Right lobe of liver (tissue), 6 donors: ENCODE data around the gene JCAD. TPM values are rescaled to one million over a fixed set of nuclear protein-coding genes. Genes with fewer than 3 reads are reported as not detected.

ENCODE experiments used
- ATAC-seq, 4 donors: fragments of 200-7000 bp; cut with Tn5 transposase; one replicate each; pipeline ENCODE4 v1.9.1; 2020; ENCODE audit warnings: mild to moderate bottlenecking in 4 of 4, moderate library complexity in 4 of 4
- DNase-seq, 3 donors: peaks; one replicate each; pipeline ENCODE4 v3.0.0-alpha.2; 2020
- H3K27ac ChIP-seq, 3 donors: fragments of 200-600 bp; one replicate each; pipeline ENCODE4 v1.8.0; 2022
- H3K27me3 ChIP-seq, 2 donors: fragments of 200-600 bp; one replicate each; pipeline ENCODE4 v1.8.0; 2022
- H3K36me3 ChIP-seq, 4 donors: fragments of 200-600 bp; sonication (generic) in 1 of 4; one replicate each; pipeline versions ENCODE4 v1.5.1 to v1.8.0; 2017 to 2022; ENCODE audit warnings: control low read depth in 1 of 4
- H3K4me1 ChIP-seq, 4 donors: fragments of 200-600 bp; sonication (generic) in 1 of 4; one replicate each; pipeline versions ENCODE4 v1.5.1 to v1.8.0; 2017 to 2022; ENCODE audit warnings: control low read depth in 1 of 4
- H3K4me3 ChIP-seq, 3 donors: fragments of 200-600 bp; one replicate each; pipeline ENCODE4 v1.8.0; 2022
- H3K9me3 ChIP-seq, 4 donors: fragments of 200-600 bp; sonication (generic) in 1 of 4; one replicate each; pipeline versions ENCODE4 v1.5.1 to v1.8.0; 2017 to 2022; ENCODE audit warnings: control low read depth in 1 of 4
- POLR2A ChIP-seq: fragments of 450-650 bp; IDR thresholded peaks from one replicate; pipeline ENCODE4 v1.6.1; 2017; ENCODE audit warnings: antibody characterized with exemption, mild to moderate bottlenecking
- WGBS: methylation state at CpG from one replicate; pipeline ENCODE4 v1.1.6; 2018; ENCODE audit warnings: low coverage, low lambda C conversion rate; ENCODE audit not compliant: insufficient coverage; ENCODE audit errors: missing lambda C conversion rate; 5-methylcytosine and 5-hydroxymethylcytosine counted together
- intact Hi-C, 2 donors: fragments of 100-400 bp; cut with DNase I; formaldehyde crosslinking; loops; one replicate each; pipeline versions ENCODE4 v1.11.2 to v1.14.1; 2022
- total RNA-seq, 6 experiments: library from RNA; depleted of rRNA in 2 of 6; stranded (reverse); fragments of >200 nt in 2 of 6; fragmentation: NEBNext Ultra II Directional in 3 of 6; extraction: Animal tissue kit (Norgen Biotek cat#: 25700) in 3 of 6; gene quantifications; one replicate each; pipeline versions ENCODE4 v1.1.0 to v1.2.4, GENCODE V29; 2016 to 2023
- TF ChIP-seq, protein P1 (sequence below), 4 donors: fragments of 200-600 bp in 3 of 4; fragments of 450-650 bp in 1 of 4; IDR thresholded peaks; one replicate each; pipeline versions ENCODE4 v1.5.1 to v1.8.0; 2016 to 2022; ENCODE audit warnings: antibody characterized with exemption in 4 of 4, mild to moderate bottlenecking in 2 of 4
- donor health status: DM: no; HTN: yes; CAD: no.
- donor health status: DM: no; HTN: no; CAD: no.
- donor health status: DM: no; HTN: no; CAD: no.
- donor health status: DM: no; HTN: yes; CAD: no.
- donor health status: DM: no; HTN: yes; CAD: no.

JCAD gene
- total RNA-seq, 6 experiments from 2014 or later, result 1.4 to 3.7 (median 2.0) TPM

DNA sequence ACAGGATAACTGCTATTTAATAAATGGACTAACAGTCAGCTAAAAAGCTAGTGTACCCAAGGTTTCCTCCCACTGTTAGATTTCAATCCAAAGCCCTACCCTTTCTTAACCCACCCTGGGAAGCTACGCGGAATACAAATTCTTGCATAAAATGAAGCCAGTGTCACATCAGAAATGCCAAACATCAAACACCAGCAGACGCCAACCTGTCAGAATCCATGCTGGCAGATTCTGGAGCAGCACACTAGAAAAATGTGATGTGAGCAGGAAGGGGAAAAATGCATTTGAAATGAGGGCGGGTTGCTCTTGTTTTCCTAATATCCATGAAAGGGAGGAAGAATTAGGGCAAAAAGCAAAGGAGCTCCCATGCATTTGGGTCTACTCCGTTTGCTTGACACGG, 16.1 kb upstream of the JCAD start:
- H3K4me3 ChIP-seq, result no peak overlapping the region
- 95% methylated on average over 4 of the region's 6 CpGs for WGBS
- H3K36me3 ChIP-seq, result no peaks in the 10 kb centered on the region
- H3K4me1 ChIP-seq, result no peaks in the 10 kb centered on the region
- no peaks in the 10 kb centered on the region for H3K27me3 ChIP-seq
- H3K27ac ChIP-seq, result no peak overlapping the region
- no peaks in the 10 kb centered on the region for H3K9me3 ChIP-seq
- ATAC-seq, result no peak
- intact Hi-C loops, result no loop called here
- no peak for DNase-seq
- TF ChIP-seq, protein P1, sequence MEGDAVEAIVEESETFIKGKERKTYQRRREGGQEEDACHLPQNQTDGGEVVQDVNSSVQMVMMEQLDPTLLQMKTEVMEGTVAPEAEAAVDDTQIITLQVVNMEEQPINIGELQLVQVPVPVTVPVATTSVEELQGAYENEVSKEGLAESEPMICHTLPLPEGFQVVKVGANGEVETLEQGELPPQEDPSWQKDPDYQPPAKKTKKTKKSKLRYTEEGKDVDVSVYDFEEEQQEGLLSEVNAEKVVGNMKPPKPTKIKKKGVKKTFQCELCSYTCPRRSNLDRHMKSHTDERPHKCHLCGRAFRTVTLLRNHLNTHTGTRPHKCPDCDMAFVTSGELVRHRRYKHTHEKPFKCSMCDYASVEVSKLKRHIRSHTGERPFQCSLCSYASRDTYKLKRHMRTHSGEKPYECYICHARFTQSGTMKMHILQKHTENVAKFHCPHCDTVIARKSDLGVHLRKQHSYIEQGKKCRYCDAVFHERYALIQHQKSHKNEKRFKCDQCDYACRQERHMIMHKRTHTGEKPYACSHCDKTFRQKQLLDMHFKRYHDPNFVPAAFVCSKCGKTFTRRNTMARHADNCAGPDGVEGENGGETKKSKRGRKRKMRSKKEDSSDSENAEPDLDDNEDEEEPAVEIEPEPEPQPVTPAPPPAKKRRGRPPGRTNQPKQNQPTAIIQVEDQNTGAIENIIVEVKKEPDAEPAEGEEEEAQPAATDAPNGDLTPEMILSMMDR (IDR thresholded peaks at IDR 0.05), result no peak
- no peak for TF ChIP-seq POLR2A

DNA sequence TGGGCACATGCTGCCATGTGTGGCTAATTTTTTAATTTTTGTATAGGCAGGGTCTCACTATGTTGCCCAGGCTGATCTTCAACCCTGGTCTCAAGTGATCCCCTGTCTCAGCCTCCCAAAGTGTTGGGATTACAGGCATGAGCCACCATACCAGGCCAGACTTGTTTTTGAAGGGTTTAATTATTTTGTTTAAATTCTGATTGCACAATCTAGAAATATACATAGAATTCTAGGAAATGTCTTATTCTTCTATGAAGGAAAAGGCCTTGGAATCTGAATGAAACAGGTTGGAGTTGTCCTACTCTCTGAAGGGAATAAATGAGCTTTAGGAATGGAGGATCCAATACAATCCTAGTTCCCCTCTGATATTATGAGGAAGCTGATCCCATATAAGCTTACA, 15.5 kb upstream of the JCAD start:
- ATAC-seq, result no peak
- intact Hi-C loops, result no loop called here
- H3K36me3 ChIP-seq, result no peaks in the 10 kb centered on the region

DNA sequence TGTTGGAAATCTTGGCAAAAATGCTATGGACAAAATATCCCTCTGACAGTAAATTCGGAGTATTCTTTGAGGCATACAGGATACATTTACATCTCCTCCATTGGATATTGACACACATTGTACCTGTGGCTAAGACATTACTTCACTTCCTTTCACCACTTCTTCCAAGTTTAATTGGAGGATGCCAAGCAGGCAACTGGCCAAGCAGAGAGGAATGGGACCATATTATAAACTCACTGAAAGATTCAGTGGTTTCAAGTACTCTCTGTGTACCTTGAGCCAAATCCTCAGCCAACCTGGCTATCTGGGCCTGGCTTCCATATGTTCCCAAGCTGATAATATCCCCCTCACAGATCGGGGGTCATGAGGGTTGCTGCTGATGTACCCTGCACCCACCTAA, 14.7 kb upstream of the JCAD start:
- ATAC-seq (no peak), DNase-seq (no peak)
- no peak overlapping the region for H3K27ac ChIP-seq
- no peak overlapping the region for H3K4me3 ChIP-seq
- TF ChIP-seq POLR2A, result no peak
- TF ChIP-seq, protein P1 (IDR thresholded peaks at IDR 0.05), result no peak
- H3K27me3 ChIP-seq, result no peaks in the 10 kb centered on the region
- H3K9me3 ChIP-seq, result no peaks in the 10 kb centered on the region
- H3K36me3 ChIP-seq, result no peaks in the 10 kb centered on the region
- intact Hi-C loops, result no loop called here
- 80% methylated on average over 2 of the region's 2 CpGs for WGBS
- no peaks in the 10 kb centered on the region for H3K4me1 ChIP-seq

More for the DNA sequence above, 15.5 kb upstream of the JCAD start:
- no peaks in the 10 kb centered on the region for H3K4me1 ChIP-seq
- no peak for DNase-seq
- no peak overlapping the region for H3K4me3 ChIP-seq
- no peak overlapping the region for H3K27ac ChIP-seq
- TF ChIP-seq, protein P1 (IDR thresholded peaks at IDR 0.05), result no peak
- no peak for TF ChIP-seq POLR2A
- H3K9me3 ChIP-seq, result no peaks in the 10 kb centered on the region
- no peaks in the 10 kb centered on the region for H3K27me3 ChIP-seq

DNA sequence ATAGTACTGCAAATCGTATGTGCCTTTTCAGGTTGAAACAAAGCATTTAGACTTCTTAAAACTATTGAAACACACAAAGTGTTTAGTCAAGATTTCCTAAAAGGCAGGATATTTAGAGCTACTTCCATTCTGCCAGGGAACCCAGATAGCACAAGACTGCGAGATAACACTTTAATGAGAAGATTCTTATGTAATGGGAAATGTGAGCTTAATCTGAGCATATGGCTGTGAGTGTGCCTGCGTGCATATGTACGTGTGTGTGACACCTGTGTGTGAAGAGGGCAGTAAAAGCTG, 14.3 kb upstream of the JCAD start:
- H3K4me3 ChIP-seq, result no peak overlapping the region
- H3K9me3 ChIP-seq, result no peaks in the 10 kb centered on the region
- ATAC-seq (no peak), DNase-seq (no peak)
- peaks cover 0 to 1% (median 0%) of the 10 kb centered on the region in 4 donors for H3K4me1 ChIP-seq
- intact Hi-C loops, result no loop called here
- H3K27ac ChIP-seq, result no peak overlapping the region
- TF ChIP-seq POLR2A, result no peak
- TF ChIP-seq, protein P1 (IDR thresholded peaks at IDR 0.05), result no peak
- no peaks in the 10 kb centered on the region for H3K36me3 ChIP-seq
- 81% methylated on average over 4 of the region's 4 CpGs for WGBS
- no peaks in the 10 kb centered on the region for H3K27me3 ChIP-seq

DNA sequence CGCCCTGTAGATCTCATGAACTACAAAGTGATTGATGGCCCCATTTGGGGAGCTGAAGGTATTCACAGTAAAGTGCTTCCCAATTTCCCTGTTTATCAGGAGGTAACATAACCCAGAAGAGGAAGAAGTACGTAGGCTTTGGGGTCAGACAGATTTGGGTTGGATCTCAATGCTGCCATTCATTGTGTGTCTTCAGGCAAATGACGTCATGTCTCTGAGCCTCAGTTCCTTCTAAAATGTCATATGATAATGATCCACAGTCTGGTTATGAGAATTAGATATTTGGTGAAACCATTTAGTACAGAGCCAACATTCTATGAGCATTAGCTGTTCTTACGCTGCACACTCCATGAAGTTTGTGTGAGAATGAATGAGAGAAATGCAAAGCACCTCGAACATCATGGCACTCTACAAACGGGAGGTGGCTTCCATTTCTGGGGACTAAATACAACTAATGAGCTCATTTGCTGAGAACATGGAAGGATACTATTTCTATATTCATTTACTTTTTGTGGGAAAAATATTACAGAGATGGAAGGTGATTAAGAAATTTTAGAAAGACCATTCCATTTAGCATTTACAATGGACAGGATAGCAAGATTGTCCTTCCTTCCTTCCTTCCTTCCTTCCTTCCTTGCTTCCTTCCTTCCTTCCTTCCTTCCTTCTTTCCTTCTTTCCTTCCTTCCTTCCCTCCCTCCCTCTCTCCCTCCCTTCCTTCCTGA, 13.8 kb upstream of the JCAD start:
- no peak overlapping the region for H3K4me3 ChIP-seq
- H3K4me1 ChIP-seq, result peaks cover 0 to 5% (median 0%) of the 10 kb centered on the region in 4 donors
- DNase-seq (no peak), ATAC-seq (no peak)
- no peak overlapping the region for H3K27ac ChIP-seq
- H3K9me3 ChIP-seq, result no peaks in the 10 kb centered on the region
- TF ChIP-seq, protein P1 (IDR thresholded peaks at IDR 0.05), result no peak
- no peak for TF ChIP-seq POLR2A
- H3K27me3 ChIP-seq, result no peaks in the 10 kb centered on the region
- intact Hi-C loops, result no loop called here
- WGBS, result 86% methylated on average over 5 of the region's 6 CpGs
- no peaks in the 10 kb centered on the region for H3K36me3 ChIP-seq
